Measurements from ENCODE around the gene SET.
"Not testable (repeated sequence)": the region's sequence is repeated elsewhere in the genome, so short reads cannot be mapped to it uniquely, and the experiment has no call there.

SET gene

GRCh38 chr9:128685636-128686489, 3.2 kb upstream of the SET start:
- no peak for DNase-seq (ENCODE audit: extremely low read depth in 1 of 2, low read depth in 1 of 2)

- no peak for DNase-seq (ENCODE audit: extremely low read depth in 1 of 2, low read depth in 1 of 2)
These were observed 1.6 kb upstream of the SET start for GRCh38 chr9:128687453-128687852.

GRCh38 chr9:128689293-128689774, 312 bp downstream of the SET start:
- DNase-seq (ENCODE audit: extremely low read depth in 1 of 2, low read depth in 1 of 2) = peak; percentile 20 to 48

GRCh38 chr9:128689820-128690683, 1.0 kb downstream of the SET start:
- DNase-seq (ENCODE audit: extremely low read depth in 1 of 2, low read depth in 1 of 2) = peak; percentile 21 to 40

GRCh38 chr9:128690684-128691034, 1.6 kb downstream of the SET start:
- no peak for DNase-seq (ENCODE audit: extremely low read depth in 1 of 2, low read depth in 1 of 2)

GRCh38 chr9:128693738-128694137, 4.7 kb downstream of the SET start:
- not testable (repeated sequence) for DNase-seq (ENCODE audit: extremely low read depth in 1 of 2, low read depth in 1 of 2)

GRCh38 chr9:128694344-128694743, 5.3 kb downstream of the SET start:
- no peak for DNase-seq (ENCODE audit: extremely low read depth in 1 of 2, low read depth in 1 of 2)

- DNase-seq (ENCODE audit: extremely low read depth in 1 of 2, low read depth in 1 of 2) = no peak
These were observed 8.1 kb downstream of the SET start for GRCh38 chr9:128696923-128697707.

- not testable (repeated sequence) for DNase-seq (ENCODE audit: extremely low read depth in 1 of 2, low read depth in 1 of 2)
These were observed 10.2 kb downstream of the SET start for GRCh38 chr9:128699096-128699795.

GRCh38 chr9:128701227-128701854, 12.3 kb downstream of the SET start:
- DNase-seq (ENCODE audit: extremely low read depth in 1 of 2, low read depth in 1 of 2) = no peak

- DNase-seq (ENCODE audit: extremely low read depth in 1 of 2, low read depth in 1 of 2) = peak in 1 of 2 donors; percentile 85
These were observed 13.5 kb downstream of the SET start, which contains the start of gene PKN3 for GRCh38 chr9:128702445-128702948. PKN3 (plus strand) TSS chr9:128702503; CDS start chr9:128702916, 413 bp downstream.

GRCh38 chr9:128702949-128703615, 14.1 kb downstream of the SET start:
- no peak for DNase-seq (ENCODE audit: extremely low read depth in 1 of 2, low read depth in 1 of 2)

- no peak for DNase-seq (ENCODE audit: extremely low read depth in 1 of 2, low read depth in 1 of 2)
These were observed 14.8 kb downstream of the SET start for GRCh38 chr9:128703616-128704355.

GRCh38 chr9:128704356-128704670, 15.3 kb downstream of the SET start:
- DNase-seq (ENCODE audit: extremely low read depth in 1 of 2, low read depth in 1 of 2) = no peak

- no peak for DNase-seq (ENCODE audit: extremely low read depth in 1 of 2, low read depth in 1 of 2)
These were observed 16.3 kb downstream of the SET start for GRCh38 chr9:128705051-128705965.

GRCh38 chr9:128706045-128706444, 17.0 kb downstream of the SET start:
- DNase-seq (ENCODE audit: extremely low read depth in 1 of 2, low read depth in 1 of 2) = no peak

GRCh38 chr9:128706671-128707381, 17.8 kb downstream of the SET start:
- DNase-seq (ENCODE audit: extremely low read depth in 1 of 2, low read depth in 1 of 2) = no peak
